B cell (primary cell): ENCODE measurements around the gene SIPA1L3. TPM values are rescaled to one million over a fixed set of nuclear protein-coding genes. Genes with fewer than 3 reads are reported as not detected.

Source experiments
- ATAC-seq: fragments of 200-7000 bp; cut with Tn5 transposase; one replicate; pipeline ENCODE4 v1.10.0; 2021; ENCODE audit warnings: low read depth, mild to moderate bottlenecking, moderate number of reproducible peaks, moderate library complexity
- CTCF ChIA-PET: fragments of 350-600 bp; sonication (Branson Sonifier 250); formaldehyde crosslinking; loops from one replicate; lab custom pipeline; 2021; ENCODE audit warnings: antibody characterized with exemption, inconsistent platforms; lab: Charles Lee
- POLR2A ChIA-PET: fragments of 350-600 bp; sonication (Branson Sonifier 250); formaldehyde crosslinking; loops from one replicate; lab custom pipeline; 2021; ENCODE audit warnings: antibody characterized with exemption; lab: Charles Lee
- DNase-seq: peaks from one replicate; pipeline ENCODE4 v3.0.0; 2013
- H2AFZ ChIP-seq: 2 replicates; pipeline ENCODE4 v1.6.1; 2012; ENCODE audit warnings: mild to moderate bottlenecking, low read depth, low read length; ENCODE audit not compliant: insufficient read depth, poor library complexity, severe bottlenecking
- H3K27ac ChIP-seq, 2 donors: 1 replicate in 1 of 2; 2 replicates in 1 of 2; pipeline ENCODE4 v1.5.1; 2012 to 2013; ENCODE audit warnings: low read length in 2 of 2, mild to moderate bottlenecking in 2 of 2, moderate library complexity in 1 of 2
- H3K27me3 ChIP-seq, 4 experiments: fragments of 200-600 bp in 1 of 4; sonication (generic) in 1 of 4; replicated peaks in 1 of 4; 1 replicate in 2 of 4; 2 replicates in 2 of 4; pipeline versions ENCODE4 v1.6.1 to v1.7.0; 2013 to 2016; ENCODE audit warnings: low read length in 3 of 4, mild to moderate bottlenecking in 2 of 4, mixed read lengths in 1 of 4, moderate library complexity in 1 of 4; ENCODE audit not compliant: insufficient read depth in 4 of 4, control insufficient read depth in 3 of 4; ENCODE audit errors: control extremely low read depth in 1 of 4
- H3K36me3 ChIP-seq, 2 experiments: replicated peaks in 1 of 2; 1 replicate in 1 of 2; 2 replicates in 1 of 2; pipeline versions ENCODE4 v1.6.1 to v1.7.1; 2013; ENCODE audit warnings: low read length in 1 of 2; ENCODE audit not compliant: insufficient read depth in 2 of 2, control insufficient read depth in 1 of 2; ENCODE audit errors: control extremely low read depth in 1 of 2, extremely low read depth in 1 of 2
- H3K4me1 ChIP-seq, 2 donors: fragments of 200-600 bp in 1 of 2; sonication (generic) in 1 of 2; 1 replicate in 1 of 2; 2 replicates in 1 of 2; pipeline versions ENCODE4 v1.5.1 to v1.6.1; 2013 to 2017; ENCODE audit warnings: low read length in 2 of 2; ENCODE audit not compliant: control insufficient read depth in 2 of 2, insufficient read depth in 2 of 2
- H3K4me2 ChIP-seq: replicated peaks from 2 replicates; pipeline ENCODE3; 2012; ENCODE audit warnings: mild to moderate bottlenecking, low read depth, low read length; ENCODE audit not compliant: poor library complexity, severe bottlenecking
- H3K4me3 ChIP-seq, 5 experiments: fragments of 200-600 bp in 1 of 5; sonication (generic) in 1 of 5; 1 replicate in 3 of 5; 2 replicates in 2 of 5; pipeline versions ENCODE4 v1.5.1 to v1.7.0; 2011 to 2016; ENCODE audit warnings: low read length in 4 of 5, mild to moderate bottlenecking in 4 of 5, low read depth in 2 of 5, control low read depth in 1 of 5, moderate library complexity in 1 of 5; ENCODE audit not compliant: insufficient read depth in 1 of 5; ENCODE audit errors: control extremely low read depth in 1 of 5, extremely low read depth in 1 of 5
- H3K79me2 ChIP-seq: fragments of 200-600 bp; sonication (generic); one replicate; pipeline ENCODE4 v1.6.0; 2016; ENCODE audit warnings: low read length; ENCODE audit not compliant: control insufficient read depth, insufficient read depth
- H3K9ac ChIP-seq: fragments of 200-600 bp; sonication (generic); 2 replicates; pipeline ENCODE4 v1.6.1; 2017; ENCODE audit warnings: mild to moderate bottlenecking, low read length, moderate library complexity
- H3K9me3 ChIP-seq, 3 donors: one replicate each; pipeline versions ENCODE4 v1.6.1 to v1.7.1; 2013; ENCODE audit warnings: low read length in 2 of 3; ENCODE audit not compliant: control insufficient read depth in 2 of 3, insufficient read depth in 1 of 3; ENCODE audit errors: control extremely low read depth in 1 of 3
- H4K20me1 ChIP-seq: 2 replicates; pipeline ENCODE4 v1.6.0; 2012; ENCODE audit warnings: mild to moderate bottlenecking, low read length; ENCODE audit not compliant: insufficient read depth, control insufficient read depth, poor library complexity, severe bottlenecking
- H3K27ac Mint-ChIP-seq: one replicate; pipeline ENCODE4 v1.8.0; 2021; ENCODE audit warnings: mixed read lengths
- H3K27me3 Mint-ChIP-seq: one replicate; pipeline ENCODE4 v1.8.0; 2021; ENCODE audit warnings: mixed read lengths
- H3K4me1 Mint-ChIP-seq: one replicate; pipeline ENCODE4 v1.8.0; 2021; ENCODE audit warnings: mixed read lengths
- H3K4me3 Mint-ChIP-seq: one replicate; pipeline ENCODE4 v1.8.0; 2021; ENCODE audit warnings: mixed read lengths
- H3K9me3 Mint-ChIP-seq: one replicate; pipeline ENCODE4 v1.8.0; 2022; ENCODE audit warnings: mixed read lengths; ENCODE audit not compliant: insufficient read depth
- EZH2 ChIP-seq: IDR thresholded peaks from 2 replicates; pipeline ENCODE4 v1.6.1; 2012; ENCODE audit warnings: borderline replicate concordance, low read depth, mild to moderate bottlenecking, moderate library complexity, low read length; ENCODE audit not compliant: insufficient read depth, poor library complexity, severe bottlenecking
- WGBS: methylation state at CpG from one replicate; pipeline ENCODE4 v1.1.5; 2013; ENCODE audit warnings: missing lambda C conversion rate; ENCODE audit not compliant: insufficient coverage; 5-methylcytosine and 5-hydroxymethylcytosine counted together
- intact Hi-C: fragments of 100-400 bp; cut with micrococcal nuclease; formaldehyde crosslinking; loops from one replicate; pipeline ENCODE4 v1.10.0; 2022
- polyA plus RNA-seq: library from polyadenylated mRNA; depleted of rRNA; stranded (reverse); fragments of >200 nt; gene quantifications from 2 replicates; pipeline ENCODE4 v1.2.3, GENCODE V29; 2012
- total RNA-seq, 2 donors: library from RNA; stranded (reverse); fragments of 120-200 nt in 1 of 2; gene quantifications; 1 replicate in 1 of 2; 2 replicates in 1 of 2; pipeline versions ENCODE4 v1.2.3 to v1.2.4, GENCODE V29; 2013 to 2022
- TF ChIP-seq, protein P1 (sequence below): fragments of 200-600 bp; IDR thresholded peaks from one replicate; pipeline ENCODE4 v1.8.0; 2022; ENCODE audit warnings: antibody characterized with exemption, mild to moderate bottlenecking

The SIPA1L3 gene
- total and polyA plus RNA-seq, 2 donors (not counting 1 experiment from before 2014, with no cell fraction given), result 48.3 to 295 TPM

GRCh38 chr19:38039966-38040365, 133.0 kb downstream of the SIPA1L3 start:
- no peak overlapping the region for H3K4me3 Mint-ChIP-seq
- CTCF ChIA-PET, result interaction anchor here (0.9 kb wide), 1 partner anchor 54 kb away, joined by 3 read pairs; no protein-coding TSS in a partner anchor
- no peaks in the 10 kb centered on the region for H3K27me3 Mint-ChIP-seq
- H3K4me1 ChIP-seq, result peaks cover 41 to 53% of the 10 kb centered on the region in 2 donors
- POLR2A ChIA-PET, result no interaction called here
- H3K27ac Mint-ChIP-seq, result peak overlapping the region; percentile 61
- no peaks in the 10 kb centered on the region for H3K27me3 ChIP-seq
- H3K4me2 ChIP-seq, result no peak overlapping the region
- no peak for ATAC-seq
- TF ChIP-seq, protein P1, sequence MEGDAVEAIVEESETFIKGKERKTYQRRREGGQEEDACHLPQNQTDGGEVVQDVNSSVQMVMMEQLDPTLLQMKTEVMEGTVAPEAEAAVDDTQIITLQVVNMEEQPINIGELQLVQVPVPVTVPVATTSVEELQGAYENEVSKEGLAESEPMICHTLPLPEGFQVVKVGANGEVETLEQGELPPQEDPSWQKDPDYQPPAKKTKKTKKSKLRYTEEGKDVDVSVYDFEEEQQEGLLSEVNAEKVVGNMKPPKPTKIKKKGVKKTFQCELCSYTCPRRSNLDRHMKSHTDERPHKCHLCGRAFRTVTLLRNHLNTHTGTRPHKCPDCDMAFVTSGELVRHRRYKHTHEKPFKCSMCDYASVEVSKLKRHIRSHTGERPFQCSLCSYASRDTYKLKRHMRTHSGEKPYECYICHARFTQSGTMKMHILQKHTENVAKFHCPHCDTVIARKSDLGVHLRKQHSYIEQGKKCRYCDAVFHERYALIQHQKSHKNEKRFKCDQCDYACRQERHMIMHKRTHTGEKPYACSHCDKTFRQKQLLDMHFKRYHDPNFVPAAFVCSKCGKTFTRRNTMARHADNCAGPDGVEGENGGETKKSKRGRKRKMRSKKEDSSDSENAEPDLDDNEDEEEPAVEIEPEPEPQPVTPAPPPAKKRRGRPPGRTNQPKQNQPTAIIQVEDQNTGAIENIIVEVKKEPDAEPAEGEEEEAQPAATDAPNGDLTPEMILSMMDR, result no peak
- no peak for TF ChIP-seq EZH2
- H3K9me3 ChIP-seq, result no peaks in the 10 kb centered on the region
- peak overlapping the region in 1 of 2 donors; percentile 46 for H3K27ac ChIP-seq
- H3K36me3 ChIP-seq, result peaks cover 0 to 10% of the 10 kb centered on the region in 2 experiments
- peaks cover 93% of the 10 kb centered on the region for H3K79me2 ChIP-seq
- H3K9ac ChIP-seq, result no peak overlapping the region
- H4K20me1 ChIP-seq, result no peaks in the 10 kb centered on the region
- H3K9me3 Mint-ChIP-seq, result no peaks in the 10 kb centered on the region
- H2AFZ ChIP-seq, result no peak overlapping the region
- no peak overlapping the region for H3K4me3 ChIP-seq
- WGBS, result 80% methylated on average over 3 of the region's 6 CpGs
- no peak for DNase-seq
- intact Hi-C loops, result loop anchor here (10.0 kb wide), 1 partner anchor 535 kb away; the partner anchor contains the start of gene ZNF793
- peaks cover 61% of the 10 kb centered on the region for H3K4me1 Mint-ChIP-seq

GRCh38 chr19:38042132-38042531, 135.1 kb downstream of the SIPA1L3 start:
- DNase-seq (no peak), ATAC-seq (no peak)
- H3K27me3 ChIP-seq, result no peaks in the 10 kb centered on the region
- no CpG with 5 or more reads among the region's 2 CpGs for WGBS
- Mint-ChIP-seq H3K9me3 (no peaks in the 10 kb centered on the region), H3K4me1 (peaks cover 61% of the 10 kb centered on the region), H3K27ac (peak overlapping the region; percentile 59), H3K4me3 (no peak overlapping the region), H3K27me3 (no peaks in the 10 kb centered on the region)
- H3K27ac ChIP-seq, result peak overlapping the region in 1 of 2 donors; percentile 42
- no peaks in the 10 kb centered on the region for H4K20me1 ChIP-seq
- no peak overlapping the region for H3K4me3 ChIP-seq
- POLR2A ChIA-PET, result no interaction called here
- H3K9ac ChIP-seq, result no peak overlapping the region
- H3K4me1 ChIP-seq, result peaks cover 41 to 53% of the 10 kb centered on the region in 2 donors
- peaks cover 0 to 7% of the 10 kb centered on the region in 2 experiments for H3K36me3 ChIP-seq
- CTCF ChIA-PET, result interaction anchor here (0.6 to 11.3 kb wide), 9 partner anchors 8 to 143 kb away, joined by 3 to 186 read pairs (median 4); partner anchors contain the start of genes SIPA1L3 and WDR87
- no peak for TF ChIP-seq EZH2
- TF ChIP-seq, protein P1, result no peak
- intact Hi-C loops, result no loop called here
- no peak overlapping the region for H3K4me2 ChIP-seq
- H2AFZ ChIP-seq, result no peak overlapping the region
- H3K79me2 ChIP-seq, result peaks cover 89% of the 10 kb centered on the region
- no peaks in the 10 kb centered on the region for H3K9me3 ChIP-seq
